Measurements from ENCODE around the gene UGT3A2. TPM values are rescaled to one million over a fixed set of nuclear protein-coding genes. Genes with fewer than 3 reads are reported as not detected.

Gene UGT3A2, protein sequence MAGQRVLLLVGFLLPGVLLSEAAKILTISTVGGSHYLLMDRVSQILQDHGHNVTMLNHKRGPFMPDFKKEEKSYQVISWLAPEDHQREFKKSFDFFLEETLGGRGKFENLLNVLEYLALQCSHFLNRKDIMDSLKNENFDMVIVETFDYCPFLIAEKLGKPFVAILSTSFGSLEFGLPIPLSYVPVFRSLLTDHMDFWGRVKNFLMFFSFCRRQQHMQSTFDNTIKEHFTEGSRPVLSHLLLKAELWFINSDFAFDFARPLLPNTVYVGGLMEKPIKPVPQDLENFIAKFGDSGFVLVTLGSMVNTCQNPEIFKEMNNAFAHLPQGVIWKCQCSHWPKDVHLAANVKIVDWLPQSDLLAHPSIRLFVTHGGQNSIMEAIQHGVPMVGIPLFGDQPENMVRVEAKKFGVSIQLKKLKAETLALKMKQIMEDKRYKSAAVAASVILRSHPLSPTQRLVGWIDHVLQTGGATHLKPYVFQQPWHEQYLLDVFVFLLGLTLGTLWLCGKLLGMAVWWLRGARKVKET
- total RNA-seq: not detected
- long read RNA-seq: 0 reads

DNA sequence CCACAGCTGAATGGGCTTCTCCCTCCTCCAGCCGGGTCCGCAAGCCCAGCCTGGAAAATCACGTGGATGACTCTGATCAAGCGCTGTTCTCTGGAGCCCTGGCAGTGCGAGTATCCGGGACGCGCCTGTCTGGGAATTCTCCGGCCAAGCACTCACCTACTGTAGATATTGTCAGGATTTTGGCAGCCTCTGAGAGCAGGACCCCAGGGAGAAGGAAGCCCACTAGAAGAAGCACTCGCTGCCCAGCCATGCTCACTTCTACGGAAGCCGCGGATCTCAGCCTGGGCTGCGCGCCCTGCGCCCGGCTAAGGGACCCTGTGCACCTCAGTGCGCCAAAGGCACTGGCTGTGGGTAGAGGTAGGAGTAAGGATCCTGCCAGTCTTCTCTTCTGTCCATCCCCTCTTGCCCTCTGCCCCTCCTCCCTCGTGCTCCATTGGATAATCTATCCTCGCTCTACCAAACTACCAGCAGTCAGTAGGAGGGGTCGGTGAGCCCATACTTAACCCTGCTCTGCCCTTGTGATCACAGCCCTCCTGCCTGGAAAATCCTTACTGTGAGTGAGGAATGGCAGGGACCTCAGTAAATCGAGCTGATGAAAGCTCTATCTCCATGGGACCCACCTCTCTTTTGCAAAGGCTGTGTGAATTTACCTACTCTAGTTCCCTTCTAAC lies at the start of gene UGT3A2:
TSS of gene UGT3A2 (minus strand) at position 343 of the 671 bp plus-strand sequence. CDS start at position 250, 93 bp downstream.
- no peak for ATAC-seq
- intact Hi-C loops (cut with DNase I): no loop called here
- no peak for DNase-seq

DNA sequence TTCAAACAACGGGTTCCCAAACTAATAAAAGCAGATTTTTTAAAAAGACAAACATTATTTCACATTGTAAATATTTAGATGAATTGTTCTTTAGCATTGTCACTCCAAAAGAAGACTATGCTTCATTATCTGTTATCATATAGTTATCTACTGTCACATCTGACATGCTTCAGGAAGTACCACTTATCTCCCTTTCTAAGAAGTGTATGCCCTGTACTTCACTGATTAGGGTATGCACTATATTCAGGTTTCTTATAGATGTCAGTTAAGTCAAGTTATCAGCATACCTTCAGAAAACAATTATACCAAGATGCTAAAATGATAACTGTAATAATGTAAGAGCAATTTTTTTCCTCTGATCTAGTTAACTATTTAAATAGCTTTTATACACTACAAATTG lies 44.6 kb upstream of the UGT3A2 start:
- Histone ChIP-seq H3K4me1 (no peaks in the 10 kb centered on the region), H3K36me3 (peaks cover 71% of the 10 kb centered on the region), H3K9me3 (no peaks in the 10 kb centered on the region), H3K27ac (no peak overlapping the region), H3K27me3 (no peaks in the 10 kb centered on the region), H3K4me3 (no peak overlapping the region)
- DNase-seq (no peak), ATAC-seq (no peak)
- intact Hi-C loops (cut with DNase I): no loop called here
- TF ChIP-seq, protein P1, sequence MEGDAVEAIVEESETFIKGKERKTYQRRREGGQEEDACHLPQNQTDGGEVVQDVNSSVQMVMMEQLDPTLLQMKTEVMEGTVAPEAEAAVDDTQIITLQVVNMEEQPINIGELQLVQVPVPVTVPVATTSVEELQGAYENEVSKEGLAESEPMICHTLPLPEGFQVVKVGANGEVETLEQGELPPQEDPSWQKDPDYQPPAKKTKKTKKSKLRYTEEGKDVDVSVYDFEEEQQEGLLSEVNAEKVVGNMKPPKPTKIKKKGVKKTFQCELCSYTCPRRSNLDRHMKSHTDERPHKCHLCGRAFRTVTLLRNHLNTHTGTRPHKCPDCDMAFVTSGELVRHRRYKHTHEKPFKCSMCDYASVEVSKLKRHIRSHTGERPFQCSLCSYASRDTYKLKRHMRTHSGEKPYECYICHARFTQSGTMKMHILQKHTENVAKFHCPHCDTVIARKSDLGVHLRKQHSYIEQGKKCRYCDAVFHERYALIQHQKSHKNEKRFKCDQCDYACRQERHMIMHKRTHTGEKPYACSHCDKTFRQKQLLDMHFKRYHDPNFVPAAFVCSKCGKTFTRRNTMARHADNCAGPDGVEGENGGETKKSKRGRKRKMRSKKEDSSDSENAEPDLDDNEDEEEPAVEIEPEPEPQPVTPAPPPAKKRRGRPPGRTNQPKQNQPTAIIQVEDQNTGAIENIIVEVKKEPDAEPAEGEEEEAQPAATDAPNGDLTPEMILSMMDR (IDR thresholded peaks at IDR 0.05): no peak

More for the DNA sequence above, at the start of gene UGT3A2:
- Histone ChIP-seq H3K27me3 (peaks cover 14% of the 10 kb centered on the region), H3K4me1 (no peaks in the 10 kb centered on the region), H3K4me3 (no peak within 1 kb of the TSS), H3K9me3 (no peaks in the 10 kb centered on the region), H3K36me3 (no peaks in the 10 kb centered on the region), H3K27ac (no peak within 1 kb of the TSS)
- TF ChIP-seq, protein P1 (IDR thresholded peaks at IDR 0.05): no peak

DNA sequence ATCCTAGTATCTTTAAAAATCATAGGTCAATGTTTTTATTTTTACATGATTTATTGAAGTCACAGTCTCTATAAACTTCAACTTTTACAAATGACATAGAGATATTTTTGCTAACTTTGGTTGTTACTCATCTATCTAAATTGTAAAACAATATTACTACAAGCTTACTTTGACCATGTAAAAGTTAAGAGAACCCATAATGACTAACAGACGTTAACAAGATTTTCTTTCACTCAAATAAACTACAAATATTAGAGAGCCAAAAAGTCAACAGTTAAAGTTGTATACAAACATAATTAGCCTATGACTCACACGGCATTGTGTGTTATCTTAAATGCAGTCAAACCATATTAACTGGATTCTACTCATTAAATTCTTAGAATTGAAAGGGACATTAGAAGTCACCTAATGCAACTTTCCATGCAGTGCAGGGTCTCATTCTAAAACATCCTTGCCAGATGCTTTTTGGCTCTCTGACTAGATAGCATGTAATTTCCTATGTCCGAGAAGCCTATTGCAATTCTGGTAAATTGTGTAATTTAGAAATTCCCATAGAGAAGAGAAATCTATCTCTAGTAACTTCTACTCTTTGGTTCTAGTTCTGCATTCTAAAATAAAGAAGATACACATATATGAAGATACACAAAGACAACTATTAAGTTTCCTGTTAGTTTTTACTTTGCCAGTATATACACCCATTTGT lies 42.2 kb upstream of the UGT3A2 start:
- Histone ChIP-seq H3K27ac (no peak overlapping the region), H3K4me1 (no peaks in the 10 kb centered on the region), H3K36me3 (peaks cover 69% of the 10 kb centered on the region), H3K27me3 (no peaks in the 10 kb centered on the region), H3K4me3 (no peak overlapping the region), H3K9me3 (no peaks in the 10 kb centered on the region)
- no peak for DNase-seq
- TF ChIP-seq, protein P1 (IDR thresholded peaks at IDR 0.05): no peak
- no peak for ATAC-seq
- intact Hi-C loops (cut with DNase I): no loop called here

DNA sequence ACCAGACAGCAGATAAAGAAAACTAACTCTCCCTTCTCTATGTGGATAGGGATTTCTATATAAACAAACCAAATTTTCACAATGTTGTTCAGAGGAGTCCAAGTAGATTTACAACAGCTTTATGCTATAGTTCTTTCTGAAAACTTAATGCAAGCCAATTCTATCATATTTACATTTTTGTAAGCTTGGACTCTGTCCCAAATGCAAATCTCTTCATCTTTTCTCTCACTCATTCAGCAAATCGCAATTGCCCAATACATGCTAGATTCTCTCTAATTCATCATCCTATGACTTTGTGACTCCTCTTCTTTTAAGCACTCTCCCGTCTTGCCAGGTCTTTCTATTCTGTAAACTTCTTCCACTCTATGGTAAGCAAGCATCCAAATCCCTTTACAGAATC lies 39.1 kb upstream of the UGT3A2 start:
- Histone ChIP-seq H3K36me3 (peaks cover 66% of the 10 kb centered on the region), H3K27ac (no peak overlapping the region), H3K4me3 (no peak overlapping the region), H3K4me1 (no peaks in the 10 kb centered on the region), H3K27me3 (no peaks in the 10 kb centered on the region), H3K9me3 (no peaks in the 10 kb centered on the region)
- intact Hi-C loops (cut with DNase I): no loop called here
- DNase-seq (no peak), ATAC-seq (no peak)
- TF ChIP-seq, protein P1 (IDR thresholded peaks at IDR 0.05): no peak

DNA sequence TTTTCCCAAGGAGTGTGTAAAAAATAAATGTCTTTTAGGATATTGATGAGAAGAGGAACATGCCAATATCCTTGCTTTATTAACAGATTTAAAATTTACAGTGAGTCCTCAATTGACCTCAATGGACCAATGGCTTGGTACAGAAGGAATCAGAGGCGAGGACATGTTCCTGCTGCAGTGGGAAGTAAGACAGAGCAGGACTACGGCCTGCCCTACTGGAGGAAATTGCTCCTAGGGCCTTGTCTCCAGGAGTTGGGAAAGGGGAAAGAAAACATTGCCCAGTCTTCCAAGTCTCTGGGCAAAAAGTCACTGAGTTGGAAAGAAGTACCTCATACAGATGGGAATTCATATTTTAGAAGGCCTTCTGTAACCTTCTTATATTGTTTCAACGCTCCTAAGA lies 33.1 kb upstream of the UGT3A2 start:
- Histone ChIP-seq H3K4me1 (no peaks in the 10 kb centered on the region), H3K27ac (no peak overlapping the region), H3K4me3 (no peak overlapping the region), H3K9me3 (no peaks in the 10 kb centered on the region), H3K36me3 (peaks cover 15% of the 10 kb centered on the region), H3K27me3 (no peaks in the 10 kb centered on the region)
- ATAC-seq (no peak), DNase-seq (no peak)
- TF ChIP-seq, protein P1 (IDR thresholded peaks at IDR 0.05): no peak
- intact Hi-C loops (cut with DNase I): no loop called here

Measured in upper lobe of right lung (tissue), 1 donor.